Right renal cortex interstitium (tissue), 3 donors: Measurements from ENCODE around the gene CD4. TPM values are rescaled to one million over a fixed set of nuclear protein-coding genes. Genes with fewer than 3 reads are reported as not detected.

Experiments used
- DNase-seq, 3 donors: peaks; one replicate each; pipeline ENCODE4 v3.0.0-alpha.2; 2013; ENCODE audit warnings: low read depth in 3 of 3, low spot score in 2 of 3
- polyA plus RNA-seq, 3 donors: library from polyadenylated mRNA; unstranded; fragments of 120-200 nt; gene quantifications; one replicate each; pipeline ENCODE4 v1.2.1, GENCODE V29; 2013; ENCODE audit not compliant: insufficient read length in 3 of 3

CD4 gene
- polyA plus RNA-seq, 3 donors = 28.0 to 32.4 (median 31.7) TPM

- no peak for DNase-seq
These were observed 11.9 kb upstream of the CD4 start for GRCh38 chr12:6777386-6777785.

- no peak for DNase-seq
These were observed 11.1 kb upstream of the CD4 start for GRCh38 chr12:6778217-6778573.

DNA sequence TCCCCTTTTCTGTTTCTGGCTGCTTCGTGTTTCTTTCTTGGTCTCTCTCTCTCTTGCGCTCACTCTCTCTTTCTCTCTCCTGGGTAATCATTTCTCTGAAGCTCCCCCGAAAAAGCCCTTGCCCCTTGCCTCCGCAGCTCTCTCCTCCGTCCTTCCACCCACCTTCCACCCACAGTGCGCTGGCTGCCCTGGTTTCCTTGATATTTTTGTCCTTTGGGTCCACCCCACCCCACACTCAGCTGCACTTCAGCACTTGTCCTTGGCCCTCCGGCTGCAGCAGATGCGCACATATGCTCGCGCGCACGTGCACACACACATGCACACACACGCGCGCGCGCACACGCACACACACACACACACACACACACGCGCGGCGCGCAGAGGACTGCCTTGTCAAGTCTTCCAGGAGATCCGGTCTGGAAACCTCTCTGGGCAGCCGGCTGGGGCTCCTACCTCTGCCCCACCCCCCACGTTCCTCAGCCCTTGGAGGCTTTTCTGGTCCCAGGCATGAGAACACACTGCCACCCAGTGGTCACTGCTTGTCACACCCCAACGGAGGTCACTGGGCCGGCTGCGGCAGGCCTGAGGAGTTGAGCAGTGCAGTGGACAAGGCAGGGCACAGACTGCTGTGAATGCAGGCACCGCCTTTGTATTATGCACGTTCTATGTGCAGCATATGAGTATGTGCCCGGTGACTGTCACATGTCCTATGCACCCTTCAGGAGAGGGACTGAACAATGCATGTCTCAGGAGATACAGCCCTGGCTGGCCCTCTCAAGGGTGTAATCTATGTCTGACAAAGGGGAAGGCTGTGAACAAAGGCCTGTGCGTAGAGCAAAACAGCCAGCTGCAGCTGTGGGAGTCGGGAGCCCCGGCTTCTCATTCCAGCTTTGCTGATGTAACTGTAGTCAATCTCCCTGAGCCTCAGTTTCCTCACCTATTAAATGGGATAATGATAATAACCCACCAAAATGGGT, 10.5 kb upstream of the CD4 start:
- peak; percentile 89 to 92 (median 90) for DNase-seq

DNA sequence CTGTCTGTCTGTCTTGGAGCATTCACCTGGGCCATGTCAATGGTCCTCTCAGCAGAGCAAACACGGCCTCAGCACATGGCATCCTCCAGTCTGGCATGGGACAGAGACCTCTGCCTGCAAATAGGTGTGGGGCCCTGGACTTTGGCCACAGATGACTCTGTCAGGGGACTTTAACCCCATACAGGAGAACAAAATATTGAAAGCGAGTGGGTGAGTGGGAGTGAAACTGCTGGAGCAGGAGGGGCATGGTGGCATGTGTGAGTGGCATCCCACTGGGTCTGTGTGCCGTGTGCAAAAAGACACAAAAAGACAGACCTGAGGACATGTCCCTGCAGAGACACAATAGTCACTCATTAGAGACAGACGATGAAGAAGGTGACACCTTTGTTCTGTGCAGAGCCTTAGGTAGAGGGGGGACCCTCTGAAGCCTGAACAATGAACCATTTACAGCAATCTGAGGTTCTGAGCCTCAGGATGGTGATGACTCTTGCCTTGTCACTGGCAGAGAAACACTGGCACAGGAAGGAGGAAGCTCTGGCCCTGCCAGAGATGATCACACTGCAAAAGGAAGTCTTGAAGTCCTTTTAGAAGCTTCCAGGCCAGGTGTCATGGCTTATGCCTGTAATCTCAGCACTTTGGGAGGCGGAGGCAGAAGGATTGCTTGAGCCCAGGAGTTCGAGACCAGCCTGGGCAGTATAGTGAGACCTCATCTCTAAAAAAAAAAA, 9.5 kb upstream of the CD4 start:
- DNase-seq = no peak

DNA sequence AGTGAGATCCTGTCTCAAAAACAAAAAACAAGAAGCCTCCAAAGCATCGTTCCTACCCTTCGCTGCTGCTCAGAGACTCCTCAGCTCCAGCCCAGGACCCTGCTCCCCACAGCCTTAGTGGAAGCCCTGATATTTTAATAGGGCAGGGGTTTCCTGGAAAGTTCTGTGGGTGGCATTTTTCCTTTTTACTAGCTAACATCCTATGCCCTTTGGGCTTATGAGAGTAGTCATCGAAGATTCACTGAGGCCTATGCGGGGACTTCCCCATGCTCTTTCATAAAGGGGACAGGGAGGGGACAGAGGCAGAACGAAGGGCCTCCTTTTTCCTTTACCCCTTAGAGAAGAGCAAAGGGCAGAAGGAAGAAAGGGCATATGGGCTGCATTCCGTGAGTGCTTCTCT, 8.8 kb upstream of the CD4 start:
- DNase-seq = no peak

DNA sequence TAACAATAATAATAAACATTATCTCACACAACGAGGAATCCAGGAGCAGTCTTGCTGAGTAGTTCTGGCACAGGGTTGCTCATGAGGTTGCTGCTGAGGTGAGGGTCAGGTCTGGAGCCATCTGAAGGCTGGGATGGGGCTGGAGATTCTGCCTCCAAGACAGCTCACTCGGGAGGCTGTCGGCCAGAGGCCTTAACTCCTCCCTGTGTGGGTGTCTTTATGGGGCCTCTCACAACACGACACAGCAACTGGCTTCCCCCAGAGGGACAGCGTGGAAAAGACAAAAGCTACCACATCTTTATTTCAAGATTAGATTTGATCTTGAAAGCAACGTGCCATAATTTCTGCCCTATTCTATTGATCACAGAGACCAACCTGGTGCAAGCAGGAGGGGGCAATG, 7.2 kb upstream of the CD4 start:
- no peak for DNase-seq

GRCh38 chr12:6782850-6783566, 6.3 kb upstream of the CD4 start:
- DNase-seq = no peak

- no peak for DNase-seq
These were observed 5.5 kb upstream of the CD4 start for GRCh38 chr12:6783828-6784227.

GRCh38 chr12:6784296-6784695, 5.0 kb upstream of the CD4 start:
- DNase-seq = no peak

DNA sequence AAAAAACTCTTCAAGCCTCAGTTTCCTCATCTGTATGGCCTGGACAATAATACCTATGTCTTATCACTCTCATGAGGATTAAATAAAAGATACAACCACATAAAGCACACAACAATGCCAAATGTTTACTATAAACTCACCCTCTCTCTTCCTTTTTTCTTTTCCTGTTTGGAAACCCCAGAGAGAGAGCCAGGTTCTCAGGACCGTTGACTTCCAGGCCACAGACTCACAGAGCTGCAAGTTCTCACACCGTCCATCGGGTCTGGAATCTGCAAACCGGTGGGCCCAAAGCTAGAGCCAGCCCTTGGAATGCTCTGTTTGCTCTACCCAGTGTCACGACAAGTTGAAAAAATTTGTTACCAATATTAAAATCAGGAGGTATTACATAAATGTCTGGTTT, 4.6 kb upstream of the CD4 start:
- no peak for DNase-seq

DNA sequence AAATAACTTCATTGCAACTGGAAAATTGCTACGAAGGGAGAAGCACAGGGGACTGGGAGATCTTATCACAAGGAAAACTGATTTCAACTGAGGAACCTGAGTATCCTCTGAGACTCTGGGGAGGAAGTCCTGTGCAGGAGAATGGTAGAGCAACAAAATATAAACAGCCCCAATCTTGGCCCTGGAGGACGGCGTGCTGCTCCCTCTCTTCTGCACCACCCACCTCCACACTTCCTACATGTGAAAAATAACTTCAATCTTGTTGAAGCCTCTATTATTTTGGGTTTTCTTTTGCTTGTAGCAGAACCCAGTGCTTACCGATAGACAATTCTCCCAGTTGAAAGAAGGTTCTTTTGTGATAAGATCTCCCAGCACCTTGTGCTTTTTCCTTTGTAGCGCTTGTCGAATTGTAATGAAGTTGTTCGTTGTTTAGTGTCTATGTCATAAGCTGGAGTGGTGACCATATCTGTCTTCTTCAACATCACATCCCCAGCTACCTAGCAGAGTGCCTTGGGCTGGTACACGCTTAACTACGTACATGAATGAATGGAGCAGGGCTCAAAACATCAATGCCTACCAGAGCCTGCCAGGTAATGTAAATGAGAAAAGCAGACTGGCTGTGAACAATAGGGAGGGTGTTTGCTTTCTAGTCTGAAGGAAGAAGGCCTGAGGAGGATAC, 2.8 kb upstream of the CD4 start:
- no peak for DNase-seq

- no peak for DNase-seq
These were observed 2.0 kb upstream of the CD4 start for GRCh38 chr12:6787309-6787708.

DNA sequence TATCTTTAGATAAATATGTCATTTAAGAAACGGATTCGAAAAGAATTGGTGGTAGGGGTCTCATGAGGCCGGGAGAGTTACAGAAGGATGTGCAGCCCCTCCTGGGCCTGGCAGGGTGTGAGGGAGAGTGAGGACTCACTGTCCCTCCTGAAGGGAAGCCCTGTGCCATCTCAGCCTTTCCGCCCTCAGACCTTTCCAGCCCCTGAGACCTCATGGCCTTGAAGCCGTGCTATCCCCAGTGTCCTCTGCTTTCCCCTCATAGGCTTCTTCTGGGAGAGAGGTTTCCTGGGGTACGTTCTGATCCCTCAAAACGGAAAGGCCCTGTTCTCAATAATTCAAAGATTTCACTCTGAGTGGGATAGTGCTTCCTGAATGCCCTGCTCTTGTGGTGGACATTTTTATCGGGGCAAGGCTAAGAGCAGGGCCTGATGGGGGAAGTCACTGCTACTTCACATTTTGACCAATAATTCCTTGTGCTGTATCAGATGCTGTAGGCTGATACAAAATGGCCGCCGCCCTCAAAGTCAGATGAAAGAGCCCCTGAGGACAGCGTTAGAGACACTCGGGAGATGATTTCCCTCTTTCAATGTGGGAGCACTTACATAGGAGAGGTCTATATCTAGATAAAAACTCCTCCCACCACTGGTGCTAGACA, 1.3 kb downstream of the CD4 start:
- no peak for DNase-seq

- DNase-seq = no peak
These were observed 2.7 kb downstream of the CD4 start for GRCh38 chr12:6791931-6792520.

- DNase-seq = no peak
These were observed 3.3 kb downstream of the CD4 start for GRCh38 chr12:6792522-6793201.

GRCh38 chr12:6795088-6795487, 5.8 kb downstream of the CD4 start:
- no peak for DNase-seq

GRCh38 chr12:6796576-6796975, 7.2 kb downstream of the CD4 start:
- DNase-seq = no peak

GRCh38 chr12:6799147-6799546, 9.8 kb downstream of the CD4 start:
- DNase-seq = no peak

GRCh38 chr12:6807170-6807569, 17.8 kb downstream of the CD4 start:
- DNase-seq = no peak
